Measurements from ENCODE around the gene GID8. TPM values are rescaled to one million over a fixed set of nuclear protein-coding genes. Genes with fewer than 3 reads are reported as not detected.

The GID8 gene
- total RNA-seq, 1 experiment from 2014 or later = 35.6 TPM

GRCh38 chr20:62977613-62978560 lies 39.9 kb downstream of the GID8 start:
- POLR2A ChIA-PET = interaction anchor here (0.8 kb wide), 1 partner anchor 103 kb away, joined by 4 read pairs; no protein-coding TSS in a partner anchor
- peak; percentile 86 for ATAC-seq

More at GRCh38 chr20:62977613-62978560, 39.9 kb downstream of the GID8 start:
- no peaks in the 10 kb centered on the region for H4K20me1 ChIP-seq (ENCODE audit: insufficient read depth)
- BruUV-seq (replicated peaks) = no TSS peak
- no peaks in the 10 kb centered on the region for H3K36me3 ChIP-seq (ENCODE audit: control insufficient read depth in 1 of 2, insufficient read depth in 2 of 2, low read length in 2 of 2)
- no peaks in the 10 kb centered on the region for H3K9me2 ChIP-seq (ENCODE audit: insufficient read depth)
- ChIA-PET CTCF (no interaction called here), RAD21 (ENCODE audit: low non-redundant PET in 1 of 2, low total read pairs in 2 of 2, uncharacterized antibody in 2 of 2, unreplicated experiment in 2 of 2) (interaction anchor here in 1 of 2 experiments (0.7 kb wide), 1 partner anchor 32 kb away, joined by 5 read pairs; no protein-coding TSS in a partner anchor)
- DNase-seq (ENCODE audit: low read depth, low spot score) = peak; percentile 51
- H3K9ac ChIP-seq (ENCODE audit: low read length) = no peak overlapping the region
- H3K4me1 ChIP-seq (ENCODE audit: control insufficient read depth in 1 of 2, insufficient read depth in 2 of 2, low read length in 2 of 2) = peaks cover 4 to 9% of the 10 kb centered on the region in 2 experiments; a peak in 3 of 4 replicates
- no peaks in the 10 kb centered on the region for H3K79me2 ChIP-seq (ENCODE audit: insufficient read depth, low read length)
- H3K27me3 ChIP-seq (ENCODE audit: insufficient read depth, low read length) = no peaks in the 10 kb centered on the region
- H3K4me3 ChIP-seq (replicated peaks in 1 of 2; ENCODE audit: low read depth in 1 of 2, low read length in 2 of 2) = no peak overlapping the region
- no peaks in the 10 kb centered on the region for H3K9me3 ChIP-seq (ENCODE audit: control insufficient read depth in 1 of 2, insufficient read depth in 1 of 2, low read depth in 1 of 2, low read length in 2 of 2)
- no peak overlapping the region for H2AFZ ChIP-seq (ENCODE audit: low read depth, low read length, poor library complexity, severe bottlenecking)
- TF ChIP-seq EGR1 (IDR thresholded peaks at IDR 0.05; ENCODE audit: low read depth) (no peak), ELF1 (IDR thresholded peaks at IDR 0.05; ENCODE audit: borderline replicate concordance, low read depth) (no peak), TCF7L2 (IDR thresholded peaks at IDR 0.05; ENCODE audit: borderline replicate concordance, extremely low read depth, insufficient read depth, insufficient read length) (no peak), CBX3 (IDR thresholded peaks at IDR 0.05; ENCODE audit: low read depth) (no peak), ZBTB33 (IDR thresholded peaks at IDR 0.05; ENCODE audit: extremely low read depth, insufficient replicate concordance, low read length) (no peak), YY1 (IDR thresholded peaks at IDR 0.05; ENCODE audit: extremely low read depth, insufficient replicate concordance, low read depth, low read length) (no peak), RAD21 (IDR thresholded peaks at IDR 0.05; ENCODE audit: low read depth) (no peak), JUND (IDR thresholded peaks at IDR 0.05) (no peak), POLR2A (IDR thresholded peaks at IDR 0.05; ENCODE audit: borderline replicate concordance, extremely low read depth, insufficient read depth, insufficient read length) (no peak), CTCF (IDR thresholded peaks at IDR 0.05 in 2 of 3, conservative IDR thresholded peaks at IDR 0.05 in 1 of 3; ENCODE audit: borderline replicate concordance in 1 of 3, insufficient read depth in 1 of 3, low read depth in 2 of 3, low read length in 2 of 3) (no peak), SRF (IDR thresholded peaks at IDR 0.05; ENCODE audit: low read depth) (no peak), FOSL1 (IDR thresholded peaks at IDR 0.05; ENCODE audit: low read depth) (no peak), ZNF274 (IDR thresholded peaks at IDR 0.05; ENCODE audit: low read depth, low read length) (no peak), ZFX (IDR thresholded peaks at IDR 0.05) (no peak), SIN3A (IDR thresholded peaks at IDR 0.05; ENCODE audit: low read depth) (no peak)
- H3K4me2 ChIP-seq (ENCODE audit: low read length) = peak overlapping the region; percentile 48
- intact Hi-C loops (cut with micrococcal nuclease) = no loop called here
- no peak overlapping the region for H3K27ac ChIP-seq (ENCODE audit: low read depth, low read length)
